ENCODE measurements around the gene LIMK1.

DNA sequence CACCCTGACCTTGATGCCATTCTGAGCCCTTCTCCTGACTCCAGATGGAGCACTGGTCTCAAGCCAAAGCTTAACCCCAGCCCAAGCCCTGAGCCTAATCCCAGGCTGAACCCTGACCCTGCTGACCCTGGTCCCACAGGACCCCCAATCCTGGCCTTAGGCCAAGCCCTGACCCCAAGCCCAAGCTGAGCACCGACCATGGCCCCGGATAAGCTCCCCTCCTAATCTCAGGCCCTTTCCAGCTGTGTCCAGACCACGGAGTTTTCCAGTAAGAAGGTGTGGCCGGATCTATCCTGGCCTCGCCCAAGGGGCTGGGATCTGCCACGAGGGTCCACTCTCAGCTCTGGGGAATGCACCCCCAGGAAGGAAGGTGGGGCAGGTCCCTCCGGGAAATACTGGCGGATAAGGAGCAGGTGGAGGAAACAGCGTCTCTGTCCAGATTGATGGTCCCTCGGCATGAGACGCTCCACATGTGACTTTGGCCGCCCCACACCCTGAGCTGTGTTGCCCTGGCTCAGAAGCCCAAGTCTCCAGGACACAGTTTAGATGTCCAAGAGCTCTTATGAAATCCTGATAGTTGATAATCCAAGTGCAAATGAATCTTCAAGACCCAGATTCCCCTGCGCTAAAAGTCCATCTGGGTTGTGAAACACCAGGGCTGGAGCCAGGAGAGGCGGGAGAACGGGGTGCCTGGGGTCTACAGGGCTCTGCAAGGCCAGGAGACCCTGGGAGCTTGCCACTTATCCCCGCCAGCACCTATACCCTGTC, 45.2 kb upstream of the LIMK1 start:
- TF ChIP-seq EZH2 (IDR thresholded peaks at IDR 0.05; ENCODE audit: borderline replicate concordance, low read depth, low read length, severe bottlenecking), result no peak
- TF ChIP-seq POLR2A (IDR thresholded peaks at IDR 0.05; ENCODE audit: low read depth, low read length), result no peak
- TF ChIP-seq, protein P1, sequence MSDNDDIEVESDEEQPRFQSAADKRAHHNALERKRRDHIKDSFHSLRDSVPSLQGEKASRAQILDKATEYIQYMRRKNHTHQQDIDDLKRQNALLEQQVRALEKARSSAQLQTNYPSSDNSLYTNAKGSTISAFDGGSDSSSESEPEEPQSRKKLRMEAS (IDR thresholded peaks at IDR 0.05; ENCODE audit: insufficient read depth, insufficient read length), result no peak
- TF ChIP-seq, protein P2, sequence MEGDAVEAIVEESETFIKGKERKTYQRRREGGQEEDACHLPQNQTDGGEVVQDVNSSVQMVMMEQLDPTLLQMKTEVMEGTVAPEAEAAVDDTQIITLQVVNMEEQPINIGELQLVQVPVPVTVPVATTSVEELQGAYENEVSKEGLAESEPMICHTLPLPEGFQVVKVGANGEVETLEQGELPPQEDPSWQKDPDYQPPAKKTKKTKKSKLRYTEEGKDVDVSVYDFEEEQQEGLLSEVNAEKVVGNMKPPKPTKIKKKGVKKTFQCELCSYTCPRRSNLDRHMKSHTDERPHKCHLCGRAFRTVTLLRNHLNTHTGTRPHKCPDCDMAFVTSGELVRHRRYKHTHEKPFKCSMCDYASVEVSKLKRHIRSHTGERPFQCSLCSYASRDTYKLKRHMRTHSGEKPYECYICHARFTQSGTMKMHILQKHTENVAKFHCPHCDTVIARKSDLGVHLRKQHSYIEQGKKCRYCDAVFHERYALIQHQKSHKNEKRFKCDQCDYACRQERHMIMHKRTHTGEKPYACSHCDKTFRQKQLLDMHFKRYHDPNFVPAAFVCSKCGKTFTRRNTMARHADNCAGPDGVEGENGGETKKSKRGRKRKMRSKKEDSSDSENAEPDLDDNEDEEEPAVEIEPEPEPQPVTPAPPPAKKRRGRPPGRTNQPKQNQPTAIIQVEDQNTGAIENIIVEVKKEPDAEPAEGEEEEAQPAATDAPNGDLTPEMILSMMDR (IDR thresholded peaks at IDR 0.05; ENCODE audit: extremely low read depth in 1 of 2, insufficient read depth in 1 of 2, low read depth in 1 of 2, low read length in 2 of 2), result no peak
- no peak for TF ChIP-seq POLR2AphosphoS5 (IDR thresholded peaks at IDR 0.05; ENCODE audit: insufficient read depth, low read depth, low read length)
- no peak for TF ChIP-seq GATA2 (IDR thresholded peaks at IDR 0.05; ENCODE audit: insufficient read depth, insufficient read length, low read depth, low read length)
- no peak for TF ChIP-seq MYC (IDR thresholded peaks at IDR 0.05; ENCODE audit: low read depth, low read length)
